ENCODE measurements around the gene PRPF38B.

PRPF38B gene

GRCh38 chr1:108717774-108718316 lies 25.7 kb downstream of the PRPF38B start:
- Histone ChIP-seq H3K9ac (ENCODE audit: low read depth in 1 of 2, low read length in 2 of 2) (no peak overlapping the region), H3K27ac (ENCODE audit: low read depth in 2 of 2, low read length in 2 of 2) (no peak overlapping the region), H3K9me3 (ENCODE audit: control insufficient read depth in 2 of 2, low read length in 2 of 2) (no peaks in the 10 kb centered on the region), H3K36me3 (ENCODE audit: control insufficient read depth in 2 of 2, insufficient read depth in 2 of 2, low read length in 2 of 2) (no peaks in the 10 kb centered on the region), H3K4me3 (ENCODE audit: low read length in 2 of 2) (no peak overlapping the region), H3K4me1 (ENCODE audit: control insufficient read depth in 2 of 2, insufficient read depth in 2 of 2, low read length in 2 of 2) (no peaks in the 10 kb centered on the region), H3K27me3 (ENCODE audit: control insufficient read depth in 2 of 2, insufficient read depth in 2 of 2, low read length in 2 of 2) (no peaks in the 10 kb centered on the region)

- Histone ChIP-seq H3K27me3 (ENCODE audit: control insufficient read depth in 2 of 2, insufficient read depth in 2 of 2, low read length in 2 of 2) (no peaks in the 10 kb centered on the region), H3K36me3 (ENCODE audit: control insufficient read depth in 2 of 2, insufficient read depth in 2 of 2, low read length in 2 of 2) (no peaks in the 10 kb centered on the region), H3K4me1 (ENCODE audit: control insufficient read depth in 2 of 2, insufficient read depth in 2 of 2, low read length in 2 of 2) (no peaks in the 10 kb centered on the region), H3K9ac (ENCODE audit: low read depth in 1 of 2, low read length in 2 of 2) (no peak overlapping the region), H3K4me3 (ENCODE audit: low read length in 2 of 2) (no peak overlapping the region), H3K9me3 (ENCODE audit: control insufficient read depth in 2 of 2, low read length in 2 of 2) (no peaks in the 10 kb centered on the region), H3K27ac (ENCODE audit: low read depth in 2 of 2, low read length in 2 of 2) (no peak overlapping the region)
Observed at GRCh38 chr1:108718927-108719655, 27.0 kb downstream of the PRPF38B start.

GRCh38 chr1:108719656-108720435 lies 27.7 kb downstream of the PRPF38B start:
- Histone ChIP-seq H3K36me3 (ENCODE audit: control insufficient read depth in 2 of 2, insufficient read depth in 2 of 2, low read length in 2 of 2) (no peaks in the 10 kb centered on the region), H3K4me3 (ENCODE audit: low read length in 2 of 2) (no peak overlapping the region), H3K9ac (ENCODE audit: low read depth in 1 of 2, low read length in 2 of 2) (no peak overlapping the region), H3K9me3 (ENCODE audit: control insufficient read depth in 2 of 2, low read length in 2 of 2) (no peaks in the 10 kb centered on the region), H3K27ac (ENCODE audit: low read depth in 2 of 2, low read length in 2 of 2) (no peak overlapping the region), H3K4me1 (ENCODE audit: control insufficient read depth in 2 of 2, insufficient read depth in 2 of 2, low read length in 2 of 2) (no peaks in the 10 kb centered on the region), H3K27me3 (ENCODE audit: control insufficient read depth in 2 of 2, insufficient read depth in 2 of 2, low read length in 2 of 2) (no peaks in the 10 kb centered on the region)

GRCh38 chr1:108722292-108722691 lies 30.2 kb downstream of the PRPF38B start:
- H3K4me1 ChIP-seq (ENCODE audit: control insufficient read depth in 2 of 2, insufficient read depth in 2 of 2, low read length in 2 of 2): peaks cover 0 to 4% of the 10 kb centered on the region in 2 donors
- H3K4me3 ChIP-seq (ENCODE audit: low read length in 2 of 2): no peak overlapping the region
- no peak overlapping the region for H3K27ac ChIP-seq (ENCODE audit: low read depth in 2 of 2, low read length in 2 of 2)
- no peaks in the 10 kb centered on the region for H3K9me3 ChIP-seq (ENCODE audit: control insufficient read depth in 2 of 2, low read length in 2 of 2)
- no peaks in the 10 kb centered on the region for H3K27me3 ChIP-seq (ENCODE audit: control insufficient read depth in 2 of 2, insufficient read depth in 2 of 2, low read length in 2 of 2)
- H3K9ac ChIP-seq (ENCODE audit: low read depth in 1 of 2, low read length in 2 of 2): no peak overlapping the region
- no peaks in the 10 kb centered on the region for H3K36me3 ChIP-seq (ENCODE audit: control insufficient read depth in 2 of 2, insufficient read depth in 2 of 2, low read length in 2 of 2)

GRCh38 chr1:108725906-108726305 lies 33.8 kb downstream of the PRPF38B start:
- Histone ChIP-seq H3K36me3 (ENCODE audit: control insufficient read depth in 2 of 2, insufficient read depth in 2 of 2, low read length in 2 of 2) (no peaks in the 10 kb centered on the region), H3K27me3 (ENCODE audit: control insufficient read depth in 2 of 2, insufficient read depth in 2 of 2, low read length in 2 of 2) (no peaks in the 10 kb centered on the region), H3K27ac (ENCODE audit: low read depth in 2 of 2, low read length in 2 of 2) (peak overlapping the region in 1 of 2 donors; percentile 36), H3K9ac (ENCODE audit: low read depth in 1 of 2, low read length in 2 of 2) (no peak overlapping the region), H3K4me3 (ENCODE audit: low read length in 2 of 2) (peak overlapping the region in 1 of 2 donors; percentile 13), H3K9me3 (ENCODE audit: control insufficient read depth in 2 of 2, low read length in 2 of 2) (no peaks in the 10 kb centered on the region), H3K4me1 (ENCODE audit: control insufficient read depth in 2 of 2, insufficient read depth in 2 of 2, low read length in 2 of 2) (peaks cover 0 to 4% of the 10 kb centered on the region in 2 donors)

GRCh38 chr1:108728327-108728923 lies 36.3 kb downstream of the PRPF38B start:
- no peaks in the 10 kb centered on the region for H3K36me3 ChIP-seq (ENCODE audit: control insufficient read depth in 2 of 2, insufficient read depth in 2 of 2, low read length in 2 of 2)

GRCh38 chr1:108729481-108729880 lies 37.4 kb downstream of the PRPF38B start:
- no peak overlapping the region for H3K27ac ChIP-seq (ENCODE audit: low read depth in 2 of 2, low read length in 2 of 2)
- no peaks in the 10 kb centered on the region for H3K9me3 ChIP-seq (ENCODE audit: control insufficient read depth in 2 of 2, low read length in 2 of 2)
- no peak overlapping the region for H3K4me3 ChIP-seq (ENCODE audit: low read length in 2 of 2)
- H3K9ac ChIP-seq (ENCODE audit: low read depth in 1 of 2, low read length in 2 of 2): no peak overlapping the region
- no peaks in the 10 kb centered on the region for H3K36me3 ChIP-seq (ENCODE audit: control insufficient read depth in 2 of 2, insufficient read depth in 2 of 2, low read length in 2 of 2)
- H3K27me3 ChIP-seq (ENCODE audit: control insufficient read depth in 2 of 2, insufficient read depth in 2 of 2, low read length in 2 of 2): no peaks in the 10 kb centered on the region
- peaks cover 0 to 4% of the 10 kb centered on the region in 2 donors for H3K4me1 ChIP-seq (ENCODE audit: control insufficient read depth in 2 of 2, insufficient read depth in 2 of 2, low read length in 2 of 2)

More at GRCh38 chr1:108728327-108728923, 36.3 kb downstream of the PRPF38B start:
- Histone ChIP-seq H3K4me1 (ENCODE audit: control insufficient read depth in 2 of 2, insufficient read depth in 2 of 2, low read length in 2 of 2) (peaks cover 0 to 4% of the 10 kb centered on the region in 2 donors), H3K27ac (ENCODE audit: low read depth in 2 of 2, low read length in 2 of 2) (no peak overlapping the region), H3K4me3 (ENCODE audit: low read length in 2 of 2) (no peak overlapping the region), H3K27me3 (ENCODE audit: control insufficient read depth in 2 of 2, insufficient read depth in 2 of 2, low read length in 2 of 2) (no peaks in the 10 kb centered on the region), H3K9me3 (ENCODE audit: control insufficient read depth in 2 of 2, low read length in 2 of 2) (no peaks in the 10 kb centered on the region), H3K9ac (ENCODE audit: low read depth in 1 of 2, low read length in 2 of 2) (no peak overlapping the region)

- Histone ChIP-seq H3K36me3 (ENCODE audit: control insufficient read depth in 2 of 2, insufficient read depth in 2 of 2, low read length in 2 of 2) (no peaks in the 10 kb centered on the region), H3K9ac (ENCODE audit: low read depth in 1 of 2, low read length in 2 of 2) (no peak overlapping the region), H3K27ac (ENCODE audit: low read depth in 2 of 2, low read length in 2 of 2) (no peak overlapping the region), H3K9me3 (ENCODE audit: control insufficient read depth in 2 of 2, low read length in 2 of 2) (no peaks in the 10 kb centered on the region), H3K27me3 (ENCODE audit: control insufficient read depth in 2 of 2, insufficient read depth in 2 of 2, low read length in 2 of 2) (peaks cover 0 to 2% of the 10 kb centered on the region in 2 donors), H3K4me1 (ENCODE audit: control insufficient read depth in 2 of 2, insufficient read depth in 2 of 2, low read length in 2 of 2) (no peaks in the 10 kb centered on the region), H3K4me3 (ENCODE audit: low read length in 2 of 2) (no peak overlapping the region)
Observed at GRCh38 chr1:108732398-108732797, 40.3 kb downstream of the PRPF38B start.

- Histone ChIP-seq H3K27ac (ENCODE audit: low read depth in 2 of 2, low read length in 2 of 2) (no peak overlapping the region), H3K27me3 (ENCODE audit: control insufficient read depth in 2 of 2, insufficient read depth in 2 of 2, low read length in 2 of 2) (peaks cover 0 to 2% of the 10 kb centered on the region in 2 donors), H3K9me3 (ENCODE audit: control insufficient read depth in 2 of 2, low read length in 2 of 2) (no peaks in the 10 kb centered on the region), H3K4me1 (ENCODE audit: control insufficient read depth in 2 of 2, insufficient read depth in 2 of 2, low read length in 2 of 2) (no peaks in the 10 kb centered on the region), H3K36me3 (ENCODE audit: control insufficient read depth in 2 of 2, insufficient read depth in 2 of 2, low read length in 2 of 2) (no peaks in the 10 kb centered on the region), H3K4me3 (ENCODE audit: low read length in 2 of 2) (no peak overlapping the region), H3K9ac (ENCODE audit: low read depth in 1 of 2, low read length in 2 of 2) (no peak overlapping the region)
Observed at GRCh38 chr1:108734171-108734865, 42.2 kb downstream of the PRPF38B start.

All from mucosa of rectum (tissue), 2 donors.